LNCaP clone FGC (cell line): ENCODE data around the gene PITPNC1.
"Not testable (repeated sequence)": the region's sequence is repeated elsewhere in the genome, so short reads cannot be mapped to it uniquely, and the experiment has no call there.

Experiments used
- DNase-seq: peaks from one replicate; pipeline ENCODE4 v3.0.0-alpha.2; 2011; ENCODE audit warnings: low read depth
- H3K4me3 ChIP-seq: 2 replicates; pipeline ENCODE4 v1.5.1; 2011; ENCODE audit warnings: mild to moderate bottlenecking, low read depth, low read length, control low read depth
- CTCF ChIP-seq: IDR thresholded peaks from 2 replicates; pipeline ENCODE4 v1.5.1; 2012; ENCODE audit warnings: mild to moderate bottlenecking; ENCODE audit not compliant: control insufficient read depth, insufficient read depth; ENCODE audit errors: extremely low read depth

The PITPNC1 gene

GRCh38 chr17:67413388-67413787, 36.3 kb downstream of the PITPNC1 start:
- no peak for TF ChIP-seq CTCF

GRCh38 chr17:67414130-67414529, 37.0 kb downstream of the PITPNC1 start:
- no peak for TF ChIP-seq CTCF
- no peak overlapping the region for H3K4me3 ChIP-seq
- no peak for DNase-seq

More at GRCh38 chr17:67413388-67413787, 36.3 kb downstream of the PITPNC1 start:
- no peak for DNase-seq
- no peak overlapping the region for H3K4me3 ChIP-seq

- TF ChIP-seq CTCF, result no peak
- H3K4me3 ChIP-seq, result no peak overlapping the region
- no peak for DNase-seq
Observed at GRCh38 chr17:67414559-67414958, 37.5 kb downstream of the PITPNC1 start.

GRCh38 chr17:67415291-67415690, 38.2 kb downstream of the PITPNC1 start:
- no peak overlapping the region for H3K4me3 ChIP-seq
- no peak for DNase-seq
- TF ChIP-seq CTCF, result no peak

GRCh38 chr17:67417507-67417906, 40.4 kb downstream of the PITPNC1 start:
- H3K4me3 ChIP-seq, result no peak overlapping the region
- no peak for DNase-seq
- no peak for TF ChIP-seq CTCF

- no peak for TF ChIP-seq CTCF
- no peak for DNase-seq
- no peak overlapping the region for H3K4me3 ChIP-seq
Observed at GRCh38 chr17:67420994-67421393, 43.9 kb downstream of the PITPNC1 start.

- DNase-seq, result peak; percentile 23
- H3K4me3 ChIP-seq, result no peak overlapping the region
- TF ChIP-seq CTCF, result no peak
Observed at GRCh38 chr17:67421869-67422273, 44.8 kb downstream of the PITPNC1 start.

GRCh38 chr17:67422296-67422695, 45.2 kb downstream of the PITPNC1 start:
- not testable (repeated sequence) for DNase-seq, H3K4me3 ChIP-seq
